Measurements from ENCODE around the gene TXLNG.
"Not testable (repeated sequence)": the region's sequence is repeated elsewhere in the genome, so short reads cannot be mapped to it uniquely, and the experiment has no call there.

TXLNG gene

GRCh38 chrX:16839219-16839851, 53.1 kb downstream of the TXLNG start:
- DNase-seq: no peak

GRCh38 chrX:16839852-16840460, 53.7 kb downstream of the TXLNG start:
- no peak for DNase-seq

- no peak for DNase-seq
Measured at GRCh38 chrX:16842684-16843083, 56.4 kb downstream of the TXLNG start.

GRCh38 chrX:16843208-16843909, 57.1 kb downstream of the TXLNG start:
- no peak for DNase-seq

GRCh38 chrX:16845686-16846085, 59.4 kb downstream of the TXLNG start:
- DNase-seq: no peak

GRCh38 chrX:16848541-16848940, 62.3 kb downstream of the TXLNG start:
- DNase-seq: no peak

GRCh38 chrX:16851421-16851820, 65.2 kb downstream of the TXLNG start:
- DNase-seq: no peak

- DNase-seq: no peak
Measured at GRCh38 chrX:16851827-16852226, 65.6 kb downstream of the TXLNG start.

GRCh38 chrX:16852617-16853179, 66.4 kb downstream of the TXLNG start:
- no peak for DNase-seq

GRCh38 chrX:16853537-16853936, 67.3 kb downstream of the TXLNG start:
- DNase-seq: no peak

- no peak for DNase-seq
Measured at GRCh38 chrX:16855363-16856075, 69.3 kb downstream of the TXLNG start.

- DNase-seq: not testable (repeated sequence)
Measured at GRCh38 chrX:16856076-16856404, 69.8 kb downstream of the TXLNG start.

GRCh38 chrX:16856744-16857143, 70.5 kb downstream of the TXLNG start:
- no peak for DNase-seq

GRCh38 chrX:16862829-16863228, 76.6 kb downstream of the TXLNG start:
- no peak for DNase-seq

GRCh38 chrX:16867947-16868346, 81.7 kb downstream of the TXLNG start:
- no peak for DNase-seq

GRCh38 chrX:16868920-16869319, 82.7 kb downstream of the TXLNG start:
- DNase-seq: no peak

GRCh38 chrX:16869393-16870094, 83.3 kb downstream of the TXLNG start:
- no peak for DNase-seq

- DNase-seq: peak; percentile 82 to 90
Measured at GRCh38 chrX:16870095-16870861, 84.0 kb downstream of the TXLNG start, which contains the start of gene RBBP7. Gene RBBP7, minus strand, starts transcription at chrX:16870362. Its CDS starts 309 bp downstream, at chrX:16870053.

- DNase-seq: no peak
Measured at GRCh38 chrX:16870862-16871815, 84.9 kb downstream of the TXLNG start.

- no peak for DNase-seq
Measured at GRCh38 chrX:16873106-16873505, 86.8 kb downstream of the TXLNG start.
